B cell (primary cell): ENCODE data around the gene GABRR2. TPM values are rescaled to one million over a fixed set of nuclear protein-coding genes. Genes with fewer than 3 reads are reported as not detected.

Experiments
- ATAC-seq: fragments of 200-7000 bp; cut with Tn5 transposase; one replicate; pipeline ENCODE4 v1.10.0; 2021; ENCODE audit warnings: low read depth, mild to moderate bottlenecking, moderate number of reproducible peaks, moderate library complexity
- CTCF ChIA-PET: fragments of 350-600 bp; sonication (Branson Sonifier 250); formaldehyde crosslinking; loops from one replicate; lab custom pipeline; 2021; ENCODE audit warnings: antibody characterized with exemption, inconsistent platforms; lab: Charles Lee
- POLR2A ChIA-PET: fragments of 350-600 bp; sonication (Branson Sonifier 250); formaldehyde crosslinking; loops from one replicate; lab custom pipeline; 2021; ENCODE audit warnings: antibody characterized with exemption; lab: Charles Lee
- DNase-seq: peaks from one replicate; pipeline ENCODE4 v3.0.0; 2013
- H2AFZ ChIP-seq: 2 replicates; pipeline ENCODE4 v1.6.1; 2012; ENCODE audit warnings: mild to moderate bottlenecking, low read depth, low read length; ENCODE audit not compliant: insufficient read depth, poor library complexity, severe bottlenecking
- H3K27ac ChIP-seq, 2 donors: 1 replicate in 1 of 2; 2 replicates in 1 of 2; pipeline ENCODE4 v1.5.1; 2012 to 2013; ENCODE audit warnings: low read length in 2 of 2, mild to moderate bottlenecking in 2 of 2, moderate library complexity in 1 of 2
- H3K27me3 ChIP-seq, 4 experiments: fragments of 200-600 bp in 1 of 4; sonication (generic) in 1 of 4; replicated peaks in 1 of 4; 1 replicate in 2 of 4; 2 replicates in 2 of 4; pipeline versions ENCODE4 v1.6.1 to v1.7.0; 2013 to 2016; ENCODE audit warnings: low read length in 3 of 4, mild to moderate bottlenecking in 2 of 4, mixed read lengths in 1 of 4, moderate library complexity in 1 of 4; ENCODE audit not compliant: insufficient read depth in 4 of 4, control insufficient read depth in 3 of 4; ENCODE audit errors: control extremely low read depth in 1 of 4
- H3K36me3 ChIP-seq, 2 experiments: replicated peaks in 1 of 2; 1 replicate in 1 of 2; 2 replicates in 1 of 2; pipeline versions ENCODE4 v1.6.1 to v1.7.1; 2013; ENCODE audit warnings: low read length in 1 of 2; ENCODE audit not compliant: insufficient read depth in 2 of 2, control insufficient read depth in 1 of 2; ENCODE audit errors: control extremely low read depth in 1 of 2, extremely low read depth in 1 of 2
- H3K4me1 ChIP-seq, 2 donors: fragments of 200-600 bp in 1 of 2; sonication (generic) in 1 of 2; 1 replicate in 1 of 2; 2 replicates in 1 of 2; pipeline versions ENCODE4 v1.5.1 to v1.6.1; 2013 to 2017; ENCODE audit warnings: low read length in 2 of 2; ENCODE audit not compliant: control insufficient read depth in 2 of 2, insufficient read depth in 2 of 2
- H3K4me2 ChIP-seq: replicated peaks from 2 replicates; pipeline ENCODE3; 2012; ENCODE audit warnings: mild to moderate bottlenecking, low read depth, low read length; ENCODE audit not compliant: poor library complexity, severe bottlenecking
- H3K4me3 ChIP-seq, 5 experiments: fragments of 200-600 bp in 1 of 5; sonication (generic) in 1 of 5; 1 replicate in 3 of 5; 2 replicates in 2 of 5; pipeline versions ENCODE4 v1.5.1 to v1.7.0; 2011 to 2016; ENCODE audit warnings: low read length in 4 of 5, mild to moderate bottlenecking in 4 of 5, low read depth in 2 of 5, control low read depth in 1 of 5, moderate library complexity in 1 of 5; ENCODE audit not compliant: insufficient read depth in 1 of 5; ENCODE audit errors: control extremely low read depth in 1 of 5, extremely low read depth in 1 of 5
- H3K79me2 ChIP-seq: fragments of 200-600 bp; sonication (generic); one replicate; pipeline ENCODE4 v1.6.0; 2016; ENCODE audit warnings: low read length; ENCODE audit not compliant: control insufficient read depth, insufficient read depth
- H3K9ac ChIP-seq: fragments of 200-600 bp; sonication (generic); 2 replicates; pipeline ENCODE4 v1.6.1; 2017; ENCODE audit warnings: mild to moderate bottlenecking, low read length, moderate library complexity
- H3K9me3 ChIP-seq, 3 donors: one replicate each; pipeline versions ENCODE4 v1.6.1 to v1.7.1; 2013; ENCODE audit warnings: low read length in 2 of 3; ENCODE audit not compliant: control insufficient read depth in 2 of 3, insufficient read depth in 1 of 3; ENCODE audit errors: control extremely low read depth in 1 of 3
- H4K20me1 ChIP-seq: 2 replicates; pipeline ENCODE4 v1.6.0; 2012; ENCODE audit warnings: mild to moderate bottlenecking, low read length; ENCODE audit not compliant: insufficient read depth, control insufficient read depth, poor library complexity, severe bottlenecking
- H3K27ac Mint-ChIP-seq: one replicate; pipeline ENCODE4 v1.8.0; 2021; ENCODE audit warnings: mixed read lengths
- H3K27me3 Mint-ChIP-seq: one replicate; pipeline ENCODE4 v1.8.0; 2021; ENCODE audit warnings: mixed read lengths
- H3K4me1 Mint-ChIP-seq: one replicate; pipeline ENCODE4 v1.8.0; 2021; ENCODE audit warnings: mixed read lengths
- H3K4me3 Mint-ChIP-seq: one replicate; pipeline ENCODE4 v1.8.0; 2021; ENCODE audit warnings: mixed read lengths
- H3K9me3 Mint-ChIP-seq: one replicate; pipeline ENCODE4 v1.8.0; 2022; ENCODE audit warnings: mixed read lengths; ENCODE audit not compliant: insufficient read depth
- CTCF ChIP-seq: fragments of 200-600 bp; IDR thresholded peaks from one replicate; pipeline ENCODE4 v1.8.0; 2022; ENCODE audit warnings: antibody characterized with exemption, mild to moderate bottlenecking
- EZH2 ChIP-seq: IDR thresholded peaks from 2 replicates; pipeline ENCODE4 v1.6.1; 2012; ENCODE audit warnings: borderline replicate concordance, low read depth, mild to moderate bottlenecking, moderate library complexity, low read length; ENCODE audit not compliant: insufficient read depth, poor library complexity, severe bottlenecking
- WGBS: methylation state at CpG from one replicate; pipeline ENCODE4 v1.1.5; 2013; ENCODE audit warnings: missing lambda C conversion rate; ENCODE audit not compliant: insufficient coverage; 5-methylcytosine and 5-hydroxymethylcytosine counted together
- intact Hi-C: fragments of 100-400 bp; cut with micrococcal nuclease; formaldehyde crosslinking; loops from one replicate; pipeline ENCODE4 v1.10.0; 2022
- polyA plus RNA-seq: library from polyadenylated mRNA; depleted of rRNA; stranded (reverse); fragments of >200 nt; gene quantifications from 2 replicates; pipeline ENCODE4 v1.2.3, GENCODE V29; 2012
- total RNA-seq, 2 donors: library from RNA; stranded (reverse); fragments of 120-200 nt in 1 of 2; gene quantifications; 1 replicate in 1 of 2; 2 replicates in 1 of 2; pipeline versions ENCODE4 v1.2.3 to v1.2.4, GENCODE V29; 2013 to 2022

The GABRR2 gene
- total and polyA plus RNA-seq, 2 donors (not counting 1 experiment from before 2014, with no cell fraction given): 0.59 to 4.7 TPM

- Histone ChIP-seq H3K79me2 (no peaks in the 10 kb centered on the region), H3K36me3 (no peaks in the 10 kb centered on the region), H4K20me1 (no peaks in the 10 kb centered on the region), H3K4me1 (no peaks in the 10 kb centered on the region), H3K27me3 (no peaks in the 10 kb centered on the region), H2AFZ (no peak overlapping the region), H3K9ac (no peak overlapping the region), H3K4me3 (no peak overlapping the region), H3K9me3 (peaks cover 0 to 14% (median 0%) of the 10 kb centered on the region in 3 donors), H3K27ac (no peak overlapping the region), H3K4me2 (no peak overlapping the region)
- CTCF ChIA-PET: no interaction called here
- POLR2A ChIA-PET: no interaction called here
- WGBS: 96% methylated on average over 12 of the region's 15 CpGs
- intact Hi-C loops: no loop called here
- TF ChIP-seq EZH2 (no peak), CTCF (no peak)
- no peak overlapping the region for H3K4me3 Mint-ChIP-seq
- H3K27me3 Mint-ChIP-seq: no peaks in the 10 kb centered on the region
- ATAC-seq (no peak), DNase-seq (no peak)
- no peak overlapping the region for H3K27ac Mint-ChIP-seq
- peaks cover 4% of the 10 kb centered on the region for H3K4me1 Mint-ChIP-seq
- no peaks in the 10 kb centered on the region for H3K9me3 Mint-ChIP-seq
These were observed 29.9 kb downstream of the GABRR2 start for GRCh38 chr6:89284963-89285735.

DNA sequence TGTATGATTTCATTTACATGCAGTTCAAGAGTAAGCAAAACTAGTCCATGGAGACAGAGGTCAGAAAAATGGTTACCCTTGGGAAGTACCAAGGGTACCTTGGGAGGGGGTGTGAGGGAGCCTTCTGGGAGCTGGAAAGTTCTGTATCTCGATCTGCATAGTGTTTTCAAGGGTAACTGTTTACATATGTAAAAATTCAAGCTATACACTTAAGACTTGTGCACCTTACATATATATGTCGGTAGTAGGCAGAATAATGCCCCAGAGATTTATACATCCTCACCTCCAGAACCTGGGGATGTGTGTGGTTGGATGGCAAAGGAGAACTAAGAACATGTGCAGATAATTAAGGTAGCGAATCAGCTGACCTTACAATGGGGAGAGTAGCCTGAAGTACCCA is 31.0 kb downstream of the GABRR2 start:
- no peaks in the 10 kb centered on the region for H3K79me2 ChIP-seq
- H3K9ac ChIP-seq: no peak overlapping the region
- no peak overlapping the region for H3K27ac Mint-ChIP-seq
- no peaks in the 10 kb centered on the region for H3K4me1 ChIP-seq
- H3K27me3 ChIP-seq: no peaks in the 10 kb centered on the region
- peaks cover 0 to 4% (median 0%) of the 10 kb centered on the region in 3 donors for H3K9me3 ChIP-seq
- no peak for DNase-seq
- H3K4me3 Mint-ChIP-seq: no peak overlapping the region
- ChIA-PET CTCF (interaction anchor here (1.5 kb wide), 1 partner anchor 88 kb away, joined by 5 read pairs; no protein-coding TSS in a partner anchor), POLR2A (no interaction called here)
- no peaks in the 10 kb centered on the region for H4K20me1 ChIP-seq
- H3K4me1 Mint-ChIP-seq: peaks cover 4% of the 10 kb centered on the region
- no peaks in the 10 kb centered on the region for H3K27me3 Mint-ChIP-seq
- no peak overlapping the region for H3K27ac ChIP-seq
- H2AFZ ChIP-seq: no peak overlapping the region
- H3K9me3 Mint-ChIP-seq: no peaks in the 10 kb centered on the region
- intact Hi-C loops: no loop called here
- no peak for ATAC-seq
- TF ChIP-seq EZH2 (no peak), CTCF (no peak)
- H3K4me2 ChIP-seq: no peak overlapping the region
- 100% methylated on average over 1 of the region's 3 CpGs for WGBS
- H3K36me3 ChIP-seq: no peaks in the 10 kb centered on the region
- H3K4me3 ChIP-seq: no peak overlapping the region
